HG02759 (cell line): ENCODE measurements around the gene SMG5.

Experiments
- ATAC-seq: cut with Tn5 transposase; IDR thresholded peaks from one replicate; pipeline ENCODE4 v1.9.1; 2021; ENCODE audit warnings: mild to moderate bottlenecking, moderate library complexity; ENCODE audit not compliant: unreplicated experiment

SMG5 gene

DNA sequence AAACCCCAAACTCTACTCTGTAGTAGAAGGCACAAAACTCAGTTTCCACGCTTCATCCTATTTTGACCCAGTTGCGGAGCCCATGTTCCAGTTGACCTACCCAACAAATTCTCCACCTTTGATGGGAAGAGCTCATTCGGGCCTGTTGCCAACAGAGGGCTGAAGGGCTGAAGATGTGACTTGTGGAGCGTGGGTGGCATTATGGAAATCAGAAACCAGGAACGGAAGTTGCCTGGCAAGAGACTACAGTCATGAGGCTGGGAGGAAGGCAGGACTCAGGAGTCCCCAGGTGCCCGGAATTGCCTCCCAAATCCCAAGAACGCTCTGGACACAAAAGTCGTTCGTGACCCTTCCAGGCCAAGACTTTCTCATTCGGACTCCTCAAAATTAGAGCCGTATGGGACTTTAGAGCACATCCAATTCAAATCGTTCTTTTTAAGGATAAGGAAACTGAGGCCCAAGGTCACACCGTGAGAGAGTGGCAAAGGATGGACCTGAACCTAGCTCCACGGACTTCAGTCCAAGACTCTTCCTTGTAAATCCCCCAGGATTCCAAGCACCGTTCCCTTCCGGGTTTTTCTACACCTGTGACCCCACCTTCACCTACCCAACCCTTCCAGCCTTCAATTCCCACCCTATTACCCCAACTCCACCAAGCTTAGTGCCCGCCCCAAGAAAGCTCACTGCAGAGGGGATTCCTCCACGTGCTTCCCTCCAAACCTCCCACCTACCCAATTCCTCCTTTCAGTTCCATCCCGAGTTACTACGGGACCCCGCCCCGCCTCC lies 739 bp downstream of the SMG5 start:
- peak; percentile 5 for ATAC-seq

GRCh38 chr1:156281281-156281680 lies 1.3 kb downstream of the SMG5 start:
- ATAC-seq: peak; percentile 35

DNA sequence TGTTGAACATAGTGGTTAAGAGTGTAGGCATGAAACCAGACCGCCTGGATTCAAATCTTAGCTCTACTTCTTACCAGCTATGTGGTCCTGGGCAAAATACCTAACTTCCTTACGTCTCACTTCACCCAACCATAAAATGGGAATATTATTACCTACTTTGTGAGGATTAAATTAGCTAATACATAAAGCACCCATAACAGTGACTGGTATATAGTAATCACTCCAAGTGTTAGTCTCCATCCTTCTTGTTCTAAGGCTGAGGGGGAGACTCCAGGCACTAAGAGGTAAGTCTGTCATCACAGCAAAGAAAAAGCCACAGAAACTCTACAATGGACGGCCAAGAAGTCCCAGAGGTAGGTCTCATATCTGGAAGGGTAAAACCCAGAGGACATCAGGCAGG lies 2.8 kb downstream of the SMG5 start:
- no peak for ATAC-seq

GRCh38 chr1:156276966-156277381 lies 5.7 kb downstream of the SMG5 start:
- no peak for ATAC-seq

DNA sequence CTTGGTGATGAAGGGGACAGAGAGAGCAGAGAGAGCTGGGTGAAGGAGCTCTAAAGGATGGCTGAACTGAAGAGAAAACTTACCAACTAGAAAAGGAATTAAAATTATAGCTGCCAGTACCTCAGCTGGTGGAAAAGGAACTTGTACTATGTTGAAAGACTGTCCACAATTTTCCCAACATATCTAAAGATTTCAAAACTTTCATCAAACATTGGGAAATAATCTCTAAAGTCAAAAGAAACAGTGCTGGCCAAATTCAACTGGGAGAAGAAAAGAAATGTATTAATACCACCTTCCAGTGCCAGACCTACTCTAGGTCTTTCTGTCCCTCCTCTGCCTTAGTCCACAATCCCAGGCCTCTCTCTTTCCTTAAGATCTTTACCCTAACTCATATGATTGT lies 6.1 kb downstream of the SMG5 start:
- no peak for ATAC-seq

DNA sequence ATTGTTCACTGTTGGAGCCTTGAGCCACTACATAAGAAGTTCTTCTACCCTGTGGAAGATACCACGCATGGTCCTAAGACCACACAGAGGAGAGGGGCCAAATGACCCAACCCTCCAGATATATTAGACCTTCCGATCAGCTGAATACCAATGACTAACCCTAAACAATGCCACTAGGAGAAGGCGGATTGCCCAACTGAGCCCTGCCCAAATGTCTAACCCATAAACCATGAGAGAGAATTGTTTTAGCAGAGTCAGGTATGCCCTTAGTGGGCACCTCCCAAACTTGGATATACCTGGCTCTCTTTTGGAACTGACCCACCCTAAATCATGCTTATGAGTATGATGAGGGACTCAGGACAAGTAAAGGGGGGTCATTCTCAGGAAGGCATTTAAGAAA lies 12.3 kb downstream of the SMG5 start:
- no peak for ATAC-seq

DNA sequence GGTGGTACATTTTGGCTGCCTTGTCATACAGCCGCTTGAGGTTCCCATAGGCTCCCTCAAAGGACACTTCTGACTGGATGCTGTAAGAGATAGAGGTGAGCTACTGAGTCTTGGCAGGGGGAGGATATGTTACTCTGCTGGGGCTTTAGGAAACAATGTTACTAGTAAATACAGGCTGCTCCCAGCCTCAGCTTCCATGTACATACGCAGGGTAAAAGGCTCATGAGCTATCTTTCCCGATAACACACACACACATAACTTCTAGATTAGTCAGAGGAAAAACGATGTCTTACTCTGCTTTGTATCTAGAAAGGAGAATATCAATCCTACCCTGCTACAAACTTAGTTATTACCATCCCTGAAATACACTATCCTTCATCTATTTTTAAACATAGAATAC lies 14.3 kb downstream of the SMG5 start:
- no peak for ATAC-seq

DNA sequence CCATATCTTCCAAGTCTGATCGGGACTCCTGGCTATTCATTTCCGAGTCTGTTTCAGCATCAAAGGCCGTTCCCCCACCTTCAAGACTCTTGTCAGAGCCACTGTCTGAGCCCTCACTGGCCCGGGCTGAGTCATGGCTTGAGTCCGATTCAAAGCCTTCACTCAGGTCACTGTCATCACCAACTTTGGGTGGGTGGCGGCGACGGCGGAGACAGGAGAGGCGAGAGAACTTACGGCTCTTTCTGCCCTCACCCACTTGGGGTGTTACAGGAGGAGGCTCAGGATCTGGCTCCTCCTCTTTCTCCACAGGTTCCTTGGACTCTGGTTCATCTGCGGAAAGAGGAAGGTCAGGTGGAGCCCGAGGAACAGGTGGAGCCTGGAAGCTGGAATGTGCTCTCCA lies 16.6 kb downstream of the SMG5 start:
- no peak for ATAC-seq

DNA sequence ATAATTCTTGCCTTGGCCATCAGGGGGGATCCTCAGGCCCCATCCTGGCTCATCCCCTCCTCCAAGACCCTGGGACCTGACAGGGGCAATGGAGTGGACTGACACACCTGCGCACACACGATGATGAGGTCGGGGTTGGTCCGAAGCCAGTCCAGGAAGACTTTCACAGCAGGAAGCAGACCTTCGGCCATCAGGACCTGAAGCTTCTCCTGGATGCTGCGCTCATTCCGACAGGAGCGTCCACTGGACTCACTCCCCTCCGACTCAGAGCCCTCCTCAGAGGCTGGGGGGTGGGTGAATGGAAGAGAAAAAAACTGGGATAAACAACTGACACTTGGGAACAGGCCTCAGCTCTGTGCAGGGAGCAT lies 19.4 kb downstream of the SMG5 start:
- no peak for ATAC-seq

DNA sequence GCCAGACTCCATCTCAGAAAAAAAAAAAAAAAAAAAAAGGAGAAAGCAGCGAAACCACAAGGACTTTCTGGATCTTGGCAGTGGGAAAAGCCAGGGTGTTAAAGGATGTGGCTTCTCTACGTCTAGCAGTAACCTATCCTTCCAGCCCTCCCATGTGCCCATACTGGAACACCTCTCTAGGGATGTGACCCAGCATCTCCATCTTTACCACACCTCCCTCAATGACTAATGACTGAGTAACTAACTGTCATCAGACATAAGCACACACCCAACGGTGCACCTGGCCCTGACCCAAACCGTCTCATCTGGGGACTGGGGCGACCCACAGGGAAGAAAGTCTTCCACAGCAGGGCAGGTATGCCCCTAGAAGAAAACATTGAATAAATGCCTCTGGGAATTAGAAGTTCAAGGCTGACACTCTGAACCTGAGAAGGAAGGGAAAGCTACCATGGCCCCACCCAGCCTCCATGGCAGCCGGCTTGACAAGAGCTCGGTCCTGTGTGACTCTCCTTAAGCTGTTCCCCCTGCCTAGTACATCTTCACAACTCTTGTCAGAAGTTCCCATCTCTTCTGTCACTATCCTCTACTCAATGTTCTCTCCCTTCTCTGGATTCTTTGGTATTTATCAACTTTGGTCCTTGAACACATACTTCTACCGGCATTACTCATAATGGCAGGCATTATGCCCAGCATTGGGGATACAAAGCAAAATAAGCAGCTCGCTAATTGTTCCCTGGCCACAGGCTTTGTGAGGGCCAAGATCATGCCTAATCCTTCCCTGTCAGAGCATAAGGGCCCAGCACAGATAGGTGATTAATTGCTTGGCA lies 20.0 kb downstream of the SMG5 start:
- no peak for ATAC-seq

DNA sequence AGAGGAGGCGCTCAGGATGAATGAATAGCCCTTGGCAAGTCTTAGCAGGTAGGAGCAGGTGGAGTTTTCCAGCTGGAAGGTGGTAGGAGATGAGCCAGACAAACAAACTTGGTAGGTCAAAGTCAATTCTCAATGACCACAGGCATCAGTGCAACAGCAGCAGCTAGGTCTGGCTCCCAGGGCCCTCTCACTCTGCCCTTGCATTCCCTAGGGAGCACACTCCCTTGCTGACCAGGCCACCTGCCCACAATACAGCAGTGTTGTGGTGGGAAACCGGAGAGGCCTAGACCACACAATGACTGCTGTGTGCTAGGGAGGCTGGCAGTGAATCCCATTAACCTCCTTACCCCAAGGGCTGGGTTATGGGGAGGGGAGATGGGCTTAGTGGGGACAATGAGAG lies 21.7 kb downstream of the SMG5 start:
- no peak for ATAC-seq

GRCh38 chr1:156259805-156260204 lies 22.8 kb downstream of the SMG5 start:
- ATAC-seq: no peak

- ATAC-seq: no peak
Measured at GRCh38 chr1:156258859-156259258, 23.8 kb downstream of the SMG5 start.

DNA sequence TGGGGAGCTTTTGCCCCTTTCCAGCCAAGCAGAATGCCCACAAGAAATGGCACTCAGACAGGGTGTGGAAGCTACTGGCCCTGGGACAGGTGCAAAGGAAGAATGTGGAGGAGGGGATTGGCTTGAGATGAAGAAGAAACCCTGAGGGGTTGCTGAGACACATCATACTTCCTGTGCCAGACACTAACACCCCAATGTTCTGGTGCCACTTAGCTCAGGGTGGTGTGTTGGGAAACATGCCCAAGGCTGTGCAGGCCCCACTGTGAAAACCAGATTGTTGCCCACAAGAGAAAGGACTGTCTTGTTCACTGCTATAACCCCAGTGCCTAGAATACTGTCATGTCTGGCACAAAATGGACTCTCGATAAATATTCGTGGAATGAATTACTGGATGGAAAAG lies 24.9 kb downstream of the SMG5 start:
- ATAC-seq: no peak

DNA sequence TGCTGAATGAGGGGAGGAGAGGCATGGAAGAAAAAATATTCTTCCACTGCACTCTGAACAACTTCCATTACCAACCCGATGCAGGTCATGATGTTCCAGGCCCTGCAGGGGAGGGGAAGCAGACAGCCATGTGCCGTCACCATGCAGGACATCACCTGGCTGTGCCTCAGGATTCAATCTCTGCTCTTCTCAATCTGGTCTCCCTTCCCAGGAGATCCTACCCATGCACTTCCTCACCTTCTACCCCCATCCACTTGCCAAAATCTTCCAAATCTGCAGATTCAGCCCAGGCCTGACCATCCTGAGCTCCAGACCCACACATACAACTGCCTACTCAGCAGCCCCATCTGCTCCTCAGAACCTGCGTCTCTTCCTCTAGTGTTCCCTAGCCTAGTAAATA lies 29.0 kb downstream of the SMG5 start:
- no peak for ATAC-seq

DNA sequence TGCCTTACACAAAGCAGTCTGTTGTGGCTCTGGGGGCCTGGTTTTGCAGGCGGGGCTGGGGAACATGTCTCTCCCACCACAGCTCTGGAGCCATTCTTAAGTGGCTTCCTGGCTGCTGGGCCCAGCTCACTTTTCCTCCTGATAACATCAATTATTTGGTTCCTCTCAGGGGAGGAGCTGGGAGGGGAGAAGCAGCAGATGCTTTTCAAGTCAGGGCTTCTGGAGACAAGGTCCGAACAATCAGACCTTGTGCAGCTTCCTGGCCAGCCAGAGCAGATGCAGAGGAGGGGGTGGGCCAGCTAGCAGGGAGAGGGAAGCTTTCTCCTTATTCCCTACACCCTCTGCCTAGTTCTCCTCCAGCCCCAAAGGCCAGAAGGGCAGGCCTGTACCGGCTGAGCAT lies 31.1 kb downstream of the SMG5 start:
- no peak for ATAC-seq

- ATAC-seq: no peak
Measured at GRCh38 chr1:156249593-156249992, 33.0 kb downstream of the SMG5 start.

- ATAC-seq: no peak
Measured at GRCh38 chr1:156248323-156248683, 34.3 kb downstream of the SMG5 start.

- ATAC-seq: no peak
Measured at GRCh38 chr1:156247460-156248322, 34.9 kb downstream of the SMG5 start, which contains the start of gene PAQR6. Gene PAQR6 (minus strand): TSS chr1:156248056. CDS start chr1:156246731, 1,325 bp downstream.

DNA sequence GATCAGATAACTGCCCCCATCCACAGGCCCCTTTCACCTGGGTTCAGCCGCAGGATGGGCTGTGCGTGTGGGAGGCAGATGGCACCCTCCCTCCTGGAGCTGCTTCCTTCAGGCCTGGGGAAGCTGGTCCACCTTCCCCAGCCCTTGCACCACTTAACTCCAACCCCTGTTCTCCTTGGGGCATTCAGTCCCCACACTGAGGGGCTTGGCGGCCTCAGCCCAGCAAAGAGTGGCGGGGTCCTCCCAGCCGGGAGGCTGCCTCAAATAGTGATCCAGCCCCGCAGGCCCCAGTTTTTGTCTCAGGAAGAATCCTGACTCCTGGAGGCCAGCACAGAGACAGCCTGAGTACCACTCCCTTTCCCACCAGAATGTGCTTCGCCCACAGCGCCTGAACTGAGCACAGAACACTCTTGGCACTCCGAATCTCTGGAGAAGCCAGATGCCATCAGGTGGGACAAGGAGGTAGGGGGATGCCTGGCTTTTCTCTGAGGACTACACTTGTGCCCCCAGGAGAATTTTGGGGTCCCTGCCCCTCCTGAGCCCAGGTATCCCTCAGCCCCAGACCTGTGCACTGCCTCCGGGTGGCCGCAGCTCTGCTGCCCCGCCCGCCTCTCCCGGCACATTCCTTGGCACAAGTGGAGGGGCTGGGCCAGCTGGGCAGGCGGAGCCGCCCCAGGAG lies 35.7 kb downstream of the SMG5 start:
- no peak for ATAC-seq

DNA sequence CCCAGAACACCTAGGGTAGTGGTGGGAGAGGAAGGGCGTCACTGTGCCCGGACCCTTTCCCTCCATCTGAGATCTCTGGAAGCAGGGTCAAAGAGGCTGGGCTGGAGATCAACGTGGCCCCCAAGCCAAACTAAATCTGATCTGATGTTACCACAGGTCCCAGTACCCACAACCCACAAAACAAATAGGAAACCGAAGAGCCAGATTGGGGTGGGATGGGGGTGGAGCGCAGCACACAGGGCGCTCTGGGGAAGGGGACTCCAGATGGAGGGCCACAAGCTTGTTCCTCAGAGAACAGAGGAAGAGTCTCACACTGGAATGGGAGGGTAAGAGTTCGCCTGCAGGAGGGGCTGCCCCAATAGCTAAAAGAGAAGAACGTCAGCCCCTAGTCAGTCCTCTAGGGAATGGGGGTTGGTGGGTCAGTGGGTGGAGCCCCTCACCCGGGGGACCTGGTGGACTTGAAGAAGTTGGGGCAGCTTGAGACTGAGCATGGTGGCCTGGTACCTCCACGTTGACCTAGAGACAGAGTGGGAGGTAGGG lies 36.3 kb downstream of the SMG5 start:
- ATAC-seq: no peak
